Measurements from ENCODE around the gene LRRN1. TPM values are rescaled to one million over a fixed set of nuclear protein-coding genes. Genes with fewer than 3 reads are reported as not detected.

Gene LRRN1
- total RNA-seq, 1 donor = 4.0 TPM

DNA sequence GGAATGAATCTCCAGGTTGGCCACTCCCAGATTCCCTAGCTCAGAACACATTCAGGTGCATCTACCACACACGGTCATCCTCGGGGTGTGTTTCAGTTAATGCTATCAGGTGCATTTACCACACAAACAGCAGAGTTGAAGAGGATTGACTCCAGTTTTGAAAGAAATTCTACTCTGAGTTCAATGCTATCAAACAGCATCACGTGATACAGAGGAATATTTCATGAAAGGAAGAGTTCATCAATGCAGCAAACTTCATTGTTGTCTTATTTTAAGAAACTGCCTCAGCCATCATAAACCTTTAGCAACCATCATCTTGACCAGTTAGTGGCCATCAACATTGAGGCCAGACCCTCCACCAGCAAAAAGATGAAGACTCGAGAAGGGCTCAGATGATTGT lies 22.6 kb upstream of the LRRN1 start:
- TF ChIP-seq, protein P1, sequence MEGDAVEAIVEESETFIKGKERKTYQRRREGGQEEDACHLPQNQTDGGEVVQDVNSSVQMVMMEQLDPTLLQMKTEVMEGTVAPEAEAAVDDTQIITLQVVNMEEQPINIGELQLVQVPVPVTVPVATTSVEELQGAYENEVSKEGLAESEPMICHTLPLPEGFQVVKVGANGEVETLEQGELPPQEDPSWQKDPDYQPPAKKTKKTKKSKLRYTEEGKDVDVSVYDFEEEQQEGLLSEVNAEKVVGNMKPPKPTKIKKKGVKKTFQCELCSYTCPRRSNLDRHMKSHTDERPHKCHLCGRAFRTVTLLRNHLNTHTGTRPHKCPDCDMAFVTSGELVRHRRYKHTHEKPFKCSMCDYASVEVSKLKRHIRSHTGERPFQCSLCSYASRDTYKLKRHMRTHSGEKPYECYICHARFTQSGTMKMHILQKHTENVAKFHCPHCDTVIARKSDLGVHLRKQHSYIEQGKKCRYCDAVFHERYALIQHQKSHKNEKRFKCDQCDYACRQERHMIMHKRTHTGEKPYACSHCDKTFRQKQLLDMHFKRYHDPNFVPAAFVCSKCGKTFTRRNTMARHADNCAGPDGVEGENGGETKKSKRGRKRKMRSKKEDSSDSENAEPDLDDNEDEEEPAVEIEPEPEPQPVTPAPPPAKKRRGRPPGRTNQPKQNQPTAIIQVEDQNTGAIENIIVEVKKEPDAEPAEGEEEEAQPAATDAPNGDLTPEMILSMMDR (IDR thresholded peaks at IDR 0.05; ENCODE audit: extremely low read depth, low read depth, low read length) = no peak
- no peaks in the 10 kb centered on the region for H3K4me1 ChIP-seq (ENCODE audit: insufficient read depth, low read length)
- H3K79me2 ChIP-seq (ENCODE audit: insufficient read depth, low read length) = no peaks in the 10 kb centered on the region
- H4K20me1 ChIP-seq (ENCODE audit: insufficient read depth, low read length) = no peaks in the 10 kb centered on the region
- H3K9me3 ChIP-seq (ENCODE audit: low read depth, low read length) = peaks cover under 1% of the 10 kb centered on the region
- DNase-seq (ENCODE audit: insufficient read length, low spot score, missing footprints) = no peak
- no peak overlapping the region for H3K4me2 ChIP-seq (ENCODE audit: insufficient read depth, low read length)
- H3K4me3 ChIP-seq (ENCODE audit: insufficient read depth, low read length) = no peak overlapping the region
- H3K27me3 ChIP-seq (ENCODE audit: insufficient read depth, low read length) = no peaks in the 10 kb centered on the region
- no peak overlapping the region for H3K27ac ChIP-seq (ENCODE audit: low read depth, low read length)
- H2AFZ ChIP-seq (ENCODE audit: low read length) = no peak overlapping the region
- no peaks in the 10 kb centered on the region for H3K36me3 ChIP-seq (ENCODE audit: insufficient read depth, low read length)

DNA sequence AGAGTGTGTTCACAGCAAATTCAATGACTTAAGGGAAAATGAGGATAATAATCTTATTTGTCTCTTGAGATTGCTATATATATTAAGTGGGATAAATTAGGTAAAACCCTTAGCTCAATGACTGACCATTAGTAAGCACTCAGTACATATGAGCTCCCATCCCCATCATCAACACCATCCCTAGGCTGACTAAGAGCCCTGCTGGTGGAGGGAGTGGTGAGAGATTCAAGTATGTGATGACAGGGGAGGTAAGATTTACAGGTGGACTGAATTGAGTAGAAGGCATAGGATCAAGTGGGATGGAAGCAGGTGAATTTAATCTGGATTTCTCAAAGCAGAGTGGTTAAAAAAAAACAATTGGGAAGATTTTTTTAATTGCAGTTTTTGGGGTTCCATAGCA lies 21.0 kb upstream of the LRRN1 start:
- Histone ChIP-seq H4K20me1 (ENCODE audit: insufficient read depth, low read length) (no peaks in the 10 kb centered on the region), H3K4me3 (ENCODE audit: insufficient read depth, low read length) (no peak overlapping the region), H3K79me2 (ENCODE audit: insufficient read depth, low read length) (no peaks in the 10 kb centered on the region), H3K4me1 (ENCODE audit: insufficient read depth, low read length) (no peaks in the 10 kb centered on the region), H3K36me3 (ENCODE audit: insufficient read depth, low read length) (no peaks in the 10 kb centered on the region), H2AFZ (ENCODE audit: low read length) (no peak overlapping the region), H3K27ac (ENCODE audit: low read depth, low read length) (no peak overlapping the region), H3K4me2 (ENCODE audit: insufficient read depth, low read length) (no peak overlapping the region), H3K9me3 (ENCODE audit: low read depth, low read length) (no peaks in the 10 kb centered on the region), H3K27me3 (ENCODE audit: insufficient read depth, low read length) (no peaks in the 10 kb centered on the region)
- no peak for DNase-seq (ENCODE audit: insufficient read length, low spot score, missing footprints)
- TF ChIP-seq, protein P1 (IDR thresholded peaks at IDR 0.05; ENCODE audit: extremely low read depth, low read depth, low read length) = no peak

- Histone ChIP-seq H3K9me3 (ENCODE audit: low read depth, low read length) (no peaks in the 10 kb centered on the region), H3K27ac (ENCODE audit: low read depth, low read length) (no peak overlapping the region), H2AFZ (ENCODE audit: low read length) (no peak overlapping the region), H4K20me1 (ENCODE audit: insufficient read depth, low read length) (no peaks in the 10 kb centered on the region), H3K79me2 (ENCODE audit: insufficient read depth, low read length) (no peaks in the 10 kb centered on the region), H3K27me3 (ENCODE audit: insufficient read depth, low read length) (no peaks in the 10 kb centered on the region), H3K4me3 (ENCODE audit: insufficient read depth, low read length) (no peak overlapping the region), H3K4me1 (ENCODE audit: insufficient read depth, low read length) (no peaks in the 10 kb centered on the region), H3K36me3 (ENCODE audit: insufficient read depth, low read length) (no peaks in the 10 kb centered on the region), H3K4me2 (ENCODE audit: insufficient read depth, low read length) (no peak overlapping the region)
- TF ChIP-seq, protein P1 (IDR thresholded peaks at IDR 0.05; ENCODE audit: extremely low read depth, low read depth, low read length) = no peak
- peak; percentile 68 for DNase-seq (ENCODE audit: insufficient read length, low spot score, missing footprints)
Observed at GRCh38 chr3:3778641-3779270, 20.5 kb upstream of the LRRN1 start.

- Histone ChIP-seq H3K4me1 (ENCODE audit: insufficient read depth, low read length) (no peaks in the 10 kb centered on the region), H3K4me3 (ENCODE audit: insufficient read depth, low read length) (no peak overlapping the region), H2AFZ (ENCODE audit: low read length) (no peak overlapping the region), H3K27me3 (ENCODE audit: insufficient read depth, low read length) (no peaks in the 10 kb centered on the region), H3K36me3 (ENCODE audit: insufficient read depth, low read length) (no peaks in the 10 kb centered on the region), H4K20me1 (ENCODE audit: insufficient read depth, low read length) (no peaks in the 10 kb centered on the region), H3K79me2 (ENCODE audit: insufficient read depth, low read length) (no peaks in the 10 kb centered on the region), H3K9me3 (ENCODE audit: low read depth, low read length) (no peaks in the 10 kb centered on the region), H3K27ac (ENCODE audit: low read depth, low read length) (no peak overlapping the region), H3K4me2 (ENCODE audit: insufficient read depth, low read length) (no peak overlapping the region)
- no peak for DNase-seq (ENCODE audit: insufficient read length, low spot score, missing footprints)
- TF ChIP-seq, protein P1 (IDR thresholded peaks at IDR 0.05; ENCODE audit: extremely low read depth, low read depth, low read length) = no peak
Observed at GRCh38 chr3:3782457-3782856, 16.8 kb upstream of the LRRN1 start.

Data from osteoblast (primary cell).